Activated CD8-positive, alpha-beta memory T cell treated with anti-CD3 and anti-CD28 coated beads, Interleukin-2, amount 50 U/mL, for 48 hours (primary cell): ENCODE results near the gene TMOD1.

ENCODE experiments used
- DNase-seq: peaks from one replicate; pipeline ENCODE4 v3.0.0-alpha.2; 2020

The TMOD1 gene

DNA sequence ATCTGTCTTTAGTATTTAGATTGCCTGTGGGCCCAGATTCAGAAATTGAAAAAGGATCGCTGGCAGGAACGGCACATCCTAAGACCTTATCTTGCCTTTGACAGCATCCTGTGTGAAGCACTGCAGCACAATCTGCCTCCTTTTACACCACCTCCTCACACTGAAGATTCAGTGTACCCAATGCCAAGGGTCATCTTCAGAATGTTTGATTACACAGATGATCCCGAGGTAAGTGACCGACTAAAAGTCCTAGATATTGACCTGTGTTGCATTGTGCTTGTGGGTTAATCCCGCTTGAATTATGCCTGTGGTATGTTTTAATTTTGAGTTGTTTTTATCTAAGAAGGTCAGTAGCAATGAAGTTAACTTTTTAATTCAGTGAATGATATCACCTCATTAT, 146.5 kb downstream of the TMOD1 start:
- DNase-seq, result no peak
